Esophagus muscularis mucosa (tissue), 4 donors: ENCODE data around the gene OLFML1. TPM values are rescaled to one million over a fixed set of nuclear protein-coding genes. Genes with fewer than 3 reads are reported as not detected.
A peak's percentile ranks its signal among the peaks of the same experiment; 100 is the strongest.

Experiments
- DNase-seq: peaks from one replicate; pipeline ENCODE4 v3.0.0-alpha.2; 2017; ENCODE audit errors: extremely low spot score
- H3K27ac ChIP-seq, 4 donors: fragments of 200-600 bp; sonication (generic); replicated peaks in 1 of 4; 1 replicate in 3 of 4; 2 replicates in 1 of 4; pipeline ENCODE4 v1.5.1; 2016 to 2019; ENCODE audit warnings: mild to moderate bottlenecking in 1 of 4
- H3K27me3 ChIP-seq, 4 donors: fragments of 200-600 bp; sonication (generic); one replicate each; pipeline versions ENCODE4 v1.5.1 to v1.6.0; 2016 to 2019
- H3K36me3 ChIP-seq, 4 donors: fragments of 200-600 bp; sonication (generic); one replicate each; pipeline ENCODE4 v1.5.1; 2016 to 2019
- H3K4me1 ChIP-seq, 4 donors: fragments of 200-600 bp; sonication (generic); one replicate each; pipeline ENCODE4 v1.5.1; 2016 to 2019
- H3K4me3 ChIP-seq, 4 donors: fragments of 200-600 bp; sonication (generic); 1 replicate in 2 of 4; 2 replicates in 2 of 4; pipeline ENCODE4 v1.5.1; 2016 to 2019; ENCODE audit warnings: mild to moderate bottlenecking in 4 of 4, moderate library complexity in 1 of 4
- H3K9me3 ChIP-seq, 4 donors: fragments of 200-600 bp; sonication (generic); 1 replicate in 3 of 4; 2 replicates in 1 of 4; pipeline ENCODE4 v1.5.1; 2016 to 2019
- EP300 ChIP-seq: sonication (generic); formaldehyde crosslinking; IDR thresholded peaks from one replicate; pipeline ENCODE4 v1.6.1; 2017; ENCODE audit warnings: antibody characterized with exemption
- POLR2A ChIP-seq: fragments of 450-650 bp; IDR thresholded peaks from one replicate; pipeline ENCODE4 v1.6.1; 2017; ENCODE audit warnings: antibody characterized with exemption, moderate library complexity, mild to moderate bottlenecking, low read depth
- POLR2AphosphoS5 ChIP-seq, 2 donors: sonication (generic); formaldehyde crosslinking; IDR thresholded peaks; one replicate each; pipeline ENCODE4 v1.6.1; 2017; ENCODE audit warnings: antibody characterized with exemption in 2 of 2
- WGBS: methylation state at CpG from one replicate; pipeline ENCODE4 v1.1.5; 2018; 5-methylcytosine and 5-hydroxymethylcytosine counted together
- intact Hi-C: fragments of 100-400 bp; cut with DNase I; formaldehyde crosslinking; loops from one replicate; pipeline ENCODE4 v1.15.1; 2023
- total RNA-seq, 4 donors: library from RNA; depleted of rRNA; stranded (reverse); fragments of >200 nt; gene quantifications; one replicate each; pipeline versions ENCODE4 v1.1.0 to v1.2.1, GENCODE V29; 2016
- TF ChIP-seq, protein P1 (sequence below), 3 experiments: fragments of 200-600 bp in 2 of 3; fragments of 450-650 bp in 1 of 3; sonication (generic) in 2 of 3; IDR thresholded peaks; one replicate each; pipeline ENCODE4 v1.5.1; 2017 to 2019; ENCODE audit warnings: antibody characterized with exemption in 3 of 3, mild to moderate bottlenecking in 2 of 3, moderate library complexity in 1 of 3

OLFML1 gene
- total RNA-seq, 4 donors from 2014 or later: 5.6 to 10.8 (median 7.7) TPM

DNA sequence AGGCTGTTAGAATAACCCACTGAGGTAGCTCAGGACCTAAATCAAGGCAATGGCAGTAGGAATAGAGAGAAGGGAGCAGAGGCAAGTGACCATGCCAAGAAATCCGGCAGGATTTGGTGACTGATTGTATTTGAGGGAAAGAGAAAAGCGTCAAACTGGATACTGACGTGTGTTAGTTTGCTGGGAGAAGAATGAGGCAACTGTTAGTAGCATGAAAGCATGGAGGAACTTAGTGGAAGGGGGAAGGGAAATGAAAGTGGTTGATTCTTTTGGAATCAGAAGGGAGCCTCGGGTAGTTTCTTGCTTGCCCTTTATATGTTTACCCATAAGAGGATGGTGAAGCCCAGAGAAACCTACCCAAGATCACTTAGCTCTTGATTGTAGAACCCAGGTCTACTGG lies 36.8 kb downstream of the OLFML1 start:
- Histone ChIP-seq H3K9me3 (no peaks in the 10 kb centered on the region), H3K27me3 (no peaks in the 10 kb centered on the region), H3K27ac (peak overlapping the region in 1 of 4 donors; percentile 41), H3K36me3 (no peaks in the 10 kb centered on the region), H3K4me3 (no peak overlapping the region), H3K4me1 (peaks cover 4 to 24% (median 17%) of the 10 kb centered on the region in 4 donors)
- no peak for DNase-seq
- intact Hi-C loops: no loop called here
- WGBS: 81% methylated on average over 4 of the region's 4 CpGs
- no peak for TF ChIP-seq POLR2AphosphoS5 (IDR thresholded peaks at IDR 0.05)
- TF ChIP-seq POLR2A: no peak
- TF ChIP-seq EP300: no peak
- TF ChIP-seq, protein P1, sequence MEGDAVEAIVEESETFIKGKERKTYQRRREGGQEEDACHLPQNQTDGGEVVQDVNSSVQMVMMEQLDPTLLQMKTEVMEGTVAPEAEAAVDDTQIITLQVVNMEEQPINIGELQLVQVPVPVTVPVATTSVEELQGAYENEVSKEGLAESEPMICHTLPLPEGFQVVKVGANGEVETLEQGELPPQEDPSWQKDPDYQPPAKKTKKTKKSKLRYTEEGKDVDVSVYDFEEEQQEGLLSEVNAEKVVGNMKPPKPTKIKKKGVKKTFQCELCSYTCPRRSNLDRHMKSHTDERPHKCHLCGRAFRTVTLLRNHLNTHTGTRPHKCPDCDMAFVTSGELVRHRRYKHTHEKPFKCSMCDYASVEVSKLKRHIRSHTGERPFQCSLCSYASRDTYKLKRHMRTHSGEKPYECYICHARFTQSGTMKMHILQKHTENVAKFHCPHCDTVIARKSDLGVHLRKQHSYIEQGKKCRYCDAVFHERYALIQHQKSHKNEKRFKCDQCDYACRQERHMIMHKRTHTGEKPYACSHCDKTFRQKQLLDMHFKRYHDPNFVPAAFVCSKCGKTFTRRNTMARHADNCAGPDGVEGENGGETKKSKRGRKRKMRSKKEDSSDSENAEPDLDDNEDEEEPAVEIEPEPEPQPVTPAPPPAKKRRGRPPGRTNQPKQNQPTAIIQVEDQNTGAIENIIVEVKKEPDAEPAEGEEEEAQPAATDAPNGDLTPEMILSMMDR (IDR thresholded peaks at IDR 0.05): no peak

DNA sequence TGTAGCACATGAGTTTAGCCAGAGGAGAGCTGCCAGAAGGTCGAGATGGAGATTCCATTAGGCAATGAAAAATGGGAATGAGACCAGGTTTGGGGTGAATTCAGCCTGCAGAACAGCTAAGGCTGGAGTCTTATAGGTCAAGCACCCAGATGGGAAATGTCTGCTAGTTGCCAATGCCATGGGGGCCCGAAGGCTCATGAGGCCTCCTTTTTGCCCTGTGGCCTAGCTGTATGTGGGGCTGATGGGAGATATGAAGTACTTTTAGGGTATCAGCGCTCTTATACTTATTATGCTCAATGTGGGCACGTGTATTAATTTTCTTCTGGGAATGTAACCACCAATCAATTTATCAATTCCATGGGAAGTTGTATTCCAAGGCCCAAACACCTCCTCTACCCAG lies 37.2 kb downstream of the OLFML1 start:
- Histone ChIP-seq H3K9me3 (no peaks in the 10 kb centered on the region), H3K36me3 (no peaks in the 10 kb centered on the region), H3K27ac (peak overlapping the region in 1 of 4 donors; percentile 41), H3K4me3 (no peak overlapping the region), H3K27me3 (no peaks in the 10 kb centered on the region), H3K4me1 (peaks cover 4 to 24% (median 17%) of the 10 kb centered on the region in 4 donors)
- intact Hi-C loops: no loop called here
- WGBS: 93% methylated on average over 4 of the region's 4 CpGs
- TF ChIP-seq POLR2A (no peak), POLR2AphosphoS5 (IDR thresholded peaks at IDR 0.05) (no peak), EP300 (no peak)
- TF ChIP-seq, protein P1 (IDR thresholded peaks at IDR 0.05): no peak
- no peak for DNase-seq

GRCh38 chr11:7523416-7524210 lies 38.3 kb downstream of the OLFML1 start:
- H3K9me3 ChIP-seq: no peaks in the 10 kb centered on the region
- intact Hi-C loops: no loop called here
- H3K36me3 ChIP-seq: no peaks in the 10 kb centered on the region
- H3K4me3 ChIP-seq: no peak overlapping the region
- TF ChIP-seq POLR2A (no peak), POLR2AphosphoS5 (IDR thresholded peaks at IDR 0.05) (no peak), EP300 (no peak)
- TF ChIP-seq, protein P1 (IDR thresholded peaks at IDR 0.05): no peak
- no peak for DNase-seq
- H3K4me1 ChIP-seq: peaks cover 4 to 24% (median 17%) of the 10 kb centered on the region in 4 donors
- no peaks in the 10 kb centered on the region for H3K27me3 ChIP-seq
- peak overlapping the region in 2 of 4 donors; percentile 11 to 29 for H3K27ac ChIP-seq
- WGBS: 73% methylated on average over 6 of the region's 6 CpGs

- no peaks in the 10 kb centered on the region for H3K9me3 ChIP-seq
- peak overlapping the region in 2 of 4 donors; percentile 11 to 29 for H3K27ac ChIP-seq
- H3K36me3 ChIP-seq: no peaks in the 10 kb centered on the region
- intact Hi-C loops: no loop called here
- DNase-seq: no peak
- H3K27me3 ChIP-seq: no peaks in the 10 kb centered on the region
- WGBS: 76% methylated on average over 6 of the region's 6 CpGs
- TF ChIP-seq EP300: no peak
- H3K4me1 ChIP-seq: peaks cover 4 to 24% (median 17%) of the 10 kb centered on the region in 4 donors
- H3K4me3 ChIP-seq: peak overlapping the region in 1 of 4 donors; percentile 10
Observed at GRCh38 chr11:7524462-7525235, 39.3 kb downstream of the OLFML1 start.

GRCh38 chr11:7525424-7525823 lies 40.1 kb downstream of the OLFML1 start:
- H3K4me1 ChIP-seq: peaks cover 4 to 24% (median 17%) of the 10 kb centered on the region in 4 donors
- no peak overlapping the region for H3K4me3 ChIP-seq
- no peaks in the 10 kb centered on the region for H3K36me3 ChIP-seq
- 100% methylated on average over 3 of the region's 4 CpGs for WGBS
- TF ChIP-seq POLR2A (no peak), POLR2AphosphoS5 (IDR thresholded peaks at IDR 0.05) (no peak), EP300 (no peak)
- TF ChIP-seq, protein P1 (IDR thresholded peaks at IDR 0.05): no peak
- H3K9me3 ChIP-seq: no peaks in the 10 kb centered on the region
- H3K27ac ChIP-seq: no peak overlapping the region
- no peak for DNase-seq
- intact Hi-C loops: no loop called here
- H3K27me3 ChIP-seq: no peaks in the 10 kb centered on the region
